Activated CD4-positive, alpha-beta T cell treated with anti-CD3 and anti-CD28 coated beads for 4 hours (primary cell): Measurements from ENCODE around the gene E2F2.

ENCODE experiments used
- DNase-seq, 2 donors: peaks; one replicate each; pipeline ENCODE4 v3.0.0-alpha.2; 2020

Gene E2F2

GRCh38 chr1:23481026-23481597 is 49.9 kb downstream of the E2F2 start:
- no peak for DNase-seq

- no peak for DNase-seq
Observed at GRCh38 chr1:23480187-23481025, 50.6 kb downstream of the E2F2 start.

- no peak for DNase-seq
Observed at GRCh38 chr1:23479666-23479941, 51.4 kb downstream of the E2F2 start.

DNA sequence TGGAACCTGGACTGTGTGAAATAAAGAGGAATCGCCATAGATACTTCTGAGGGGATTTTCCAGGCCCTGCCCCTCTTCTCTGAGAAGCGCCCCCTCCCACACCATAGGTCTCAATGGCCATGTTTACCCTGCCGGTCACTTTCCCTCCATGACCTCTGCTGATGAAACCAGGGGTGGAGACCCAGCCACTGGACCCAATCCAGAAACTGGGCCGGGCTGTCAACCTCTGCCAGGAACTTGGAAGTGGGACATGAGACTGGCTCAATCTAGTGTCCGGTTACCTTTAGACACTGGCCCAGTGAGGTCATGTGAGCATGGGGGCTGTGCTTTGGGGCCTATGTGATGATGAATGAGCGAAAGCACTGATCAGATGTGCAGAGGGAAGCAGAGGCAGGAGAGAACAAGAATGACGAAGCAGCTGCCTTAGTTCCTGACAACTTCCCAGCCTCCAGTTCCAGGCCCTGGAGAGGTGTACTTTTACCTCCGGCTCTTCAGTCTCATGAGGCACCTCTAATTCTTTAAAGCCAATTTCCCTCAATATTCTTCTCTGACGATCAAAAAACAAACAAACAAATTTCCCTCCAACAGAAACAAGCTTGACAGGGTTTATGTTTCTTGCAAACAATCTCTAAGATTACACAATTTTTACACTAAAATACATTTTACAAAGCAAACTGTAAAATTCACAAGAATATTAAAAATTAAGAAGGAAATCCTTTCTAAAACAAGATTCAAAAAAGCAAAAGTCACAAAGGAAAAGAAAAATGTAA is 52.0 kb downstream of the E2F2 start:
- no peak for DNase-seq

DNA sequence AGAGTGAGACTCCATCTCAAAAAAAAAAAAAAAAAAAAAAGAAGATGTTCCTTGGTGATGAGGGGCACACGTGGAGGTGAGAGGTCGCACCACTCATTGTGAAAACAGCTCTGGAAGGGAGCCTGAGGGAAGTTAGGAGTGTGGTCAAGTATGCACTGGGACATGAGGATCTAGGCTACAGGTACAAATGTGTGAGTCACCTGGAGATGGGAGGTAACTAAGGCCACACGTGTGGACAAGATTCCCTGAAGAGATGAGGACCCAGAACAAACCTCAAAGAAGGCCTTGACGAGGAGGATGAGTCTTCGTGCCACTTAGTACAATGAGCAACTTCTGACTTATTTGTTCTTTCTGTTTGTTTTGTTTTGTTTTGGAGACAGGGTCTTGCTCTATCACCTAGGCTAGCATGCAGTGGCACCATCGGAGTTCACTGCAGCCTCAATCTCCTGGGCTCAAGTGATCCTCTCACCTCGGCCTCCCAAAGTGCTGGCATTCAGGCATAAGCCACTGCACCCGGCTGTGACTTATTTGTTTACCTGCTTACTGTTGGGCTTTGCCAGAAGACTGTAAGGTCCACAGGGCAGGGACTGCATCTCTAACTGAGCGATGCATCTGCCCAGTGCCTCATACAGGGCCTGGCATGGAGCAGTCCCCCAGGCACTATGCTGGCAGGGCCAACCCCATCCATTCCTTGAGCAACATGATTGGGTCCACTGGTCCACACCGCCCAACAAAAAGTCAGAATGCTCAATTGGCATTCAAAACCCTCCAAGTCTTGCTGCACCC is 53.5 kb downstream of the E2F2 start:
- no peak for DNase-seq

- DNase-seq, result no peak
Observed at GRCh38 chr1:23475641-23476040, 55.4 kb downstream of the E2F2 start.

DNA sequence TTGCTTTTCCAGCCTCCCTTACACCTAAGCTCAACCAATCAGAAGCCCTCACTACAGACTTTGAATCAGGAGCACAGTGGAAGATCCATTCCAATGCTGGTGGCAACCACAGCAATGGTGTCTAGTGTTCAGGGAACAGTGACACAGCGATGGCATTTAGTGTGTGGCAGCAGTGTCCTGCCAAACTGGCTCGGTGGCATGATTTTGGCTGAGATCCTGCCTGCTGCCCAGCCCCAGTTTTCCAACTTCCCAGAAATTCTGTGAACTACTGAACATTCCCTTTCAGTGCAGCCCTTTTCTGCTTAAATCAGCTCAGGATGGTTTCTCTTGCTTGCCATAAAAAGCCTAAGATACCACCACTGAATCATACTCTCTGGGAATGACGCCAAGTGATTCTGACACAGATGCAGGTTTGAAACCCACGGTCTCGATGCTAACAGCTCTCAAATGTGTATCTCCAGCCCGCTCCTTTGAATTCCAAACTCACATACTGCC is 55.9 kb downstream of the E2F2 start:
- DNase-seq, result no peak

DNA sequence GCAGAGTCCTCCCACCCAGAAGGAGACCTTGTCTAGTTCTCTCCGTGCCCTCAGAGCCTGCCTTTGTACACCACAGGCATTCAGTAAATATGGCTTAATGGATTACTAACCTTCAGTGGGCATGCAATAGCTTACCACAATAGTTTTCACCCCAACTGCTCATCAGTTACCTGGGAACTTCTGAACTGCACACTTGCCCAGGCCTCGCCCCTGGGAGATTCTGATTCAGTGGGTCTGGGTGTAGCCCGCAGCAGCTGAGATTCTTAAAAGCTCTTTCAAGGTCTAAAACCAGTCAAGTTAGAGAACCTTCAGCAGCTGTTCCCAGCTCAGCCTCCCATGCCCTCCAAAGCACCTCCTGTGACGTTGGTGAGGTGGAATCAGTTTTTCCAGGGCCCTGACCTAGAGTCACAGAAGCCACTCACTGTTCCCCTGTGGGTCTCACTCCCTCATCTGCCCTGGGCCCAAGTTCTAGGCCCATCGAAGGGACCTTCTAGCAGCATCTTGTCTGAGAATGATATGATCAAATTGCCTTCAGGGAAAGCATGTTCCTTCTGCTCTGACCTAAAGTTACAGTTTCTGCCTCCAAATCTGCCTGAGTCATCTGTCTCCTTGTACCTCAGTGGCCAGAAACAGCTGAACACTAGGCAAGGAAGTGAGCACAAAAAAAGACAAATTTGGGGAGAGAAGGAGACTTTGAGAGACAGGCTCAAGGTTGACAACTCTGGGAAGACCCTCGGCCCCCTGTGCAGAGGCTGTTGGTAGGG is 57.8 kb downstream of the E2F2 start:
- DNase-seq, result no peak

- DNase-seq, result no peak
Observed at GRCh38 chr1:23472351-23473036, 58.5 kb downstream of the E2F2 start.

DNA sequence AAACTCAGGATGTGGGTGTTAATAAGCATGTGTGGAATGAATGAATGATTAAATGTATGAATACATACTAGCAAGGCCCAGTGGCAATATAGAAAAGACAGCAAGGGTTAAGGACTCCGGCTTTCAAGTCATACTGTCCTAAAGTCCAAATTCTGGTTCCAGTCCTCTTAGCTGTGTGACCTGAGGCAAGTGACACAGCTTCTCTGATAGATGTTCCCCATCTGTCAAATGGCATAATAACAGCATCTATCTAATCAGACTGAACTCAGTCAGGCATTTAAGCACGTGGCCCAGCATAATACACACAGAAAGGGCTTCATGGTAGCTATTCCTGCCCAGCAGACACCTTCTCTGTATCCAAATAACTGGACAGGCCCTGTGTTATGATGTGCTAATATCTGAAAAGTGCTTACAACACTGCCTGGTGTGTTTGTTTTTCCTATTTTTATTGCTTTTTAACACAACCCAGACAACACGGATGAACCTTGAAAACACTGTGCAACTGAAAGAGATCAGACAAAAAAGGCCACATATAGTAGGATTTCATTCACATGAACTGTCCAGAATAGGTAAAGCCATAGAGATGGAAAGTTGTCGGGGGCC is 59.5 kb downstream of the E2F2 start:
- no peak for DNase-seq

- no peak for DNase-seq
Observed at GRCh38 chr1:23470282-23471070, 60.6 kb downstream of the E2F2 start.

- DNase-seq, result no peak
Observed at GRCh38 chr1:23469372-23469982, 61.6 kb downstream of the E2F2 start.

GRCh38 chr1:23466423-23466989 is 64.5 kb downstream of the E2F2 start:
- no peak for DNase-seq

DNA sequence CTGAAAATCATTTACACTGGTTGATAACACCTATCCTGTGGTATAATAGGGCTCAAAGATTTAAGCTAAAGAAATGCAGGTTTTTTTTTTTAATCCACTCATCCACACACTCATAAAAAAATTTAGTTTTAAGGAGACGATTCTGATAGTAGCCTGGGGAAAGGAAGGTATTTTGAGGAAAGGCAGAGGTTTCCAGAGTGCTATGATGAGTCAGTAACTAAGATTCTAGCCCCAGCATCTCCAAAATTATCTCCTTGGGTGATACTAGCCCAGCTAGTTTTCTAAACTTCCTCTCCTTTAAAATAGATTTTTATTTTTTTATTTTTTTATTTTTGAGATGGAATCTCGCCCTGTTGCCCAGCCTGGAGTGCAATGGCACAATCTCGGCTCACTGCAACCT is 67.7 kb downstream of the E2F2 start:
- DNase-seq, result no peak

DNA sequence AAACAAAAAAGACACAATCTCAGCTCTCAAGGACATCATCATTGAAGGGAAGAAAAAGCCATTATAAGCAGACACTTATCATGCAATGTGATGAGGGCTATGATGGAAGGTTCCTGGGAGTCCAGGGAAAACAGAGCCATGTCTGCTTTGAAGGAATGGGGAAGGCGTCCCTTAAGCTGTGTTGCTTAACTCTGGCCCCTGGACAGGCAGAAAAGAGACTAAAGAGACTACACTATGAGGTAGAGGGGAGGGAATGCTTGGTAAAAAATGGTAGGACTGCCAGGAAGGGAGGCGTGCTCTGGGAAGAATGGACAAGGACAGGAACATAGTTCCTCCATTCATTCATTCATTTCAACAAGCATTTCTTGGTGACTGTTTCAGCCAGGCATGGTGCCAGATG is 68.3 kb downstream of the E2F2 start:
- DNase-seq, result no peak

DNA sequence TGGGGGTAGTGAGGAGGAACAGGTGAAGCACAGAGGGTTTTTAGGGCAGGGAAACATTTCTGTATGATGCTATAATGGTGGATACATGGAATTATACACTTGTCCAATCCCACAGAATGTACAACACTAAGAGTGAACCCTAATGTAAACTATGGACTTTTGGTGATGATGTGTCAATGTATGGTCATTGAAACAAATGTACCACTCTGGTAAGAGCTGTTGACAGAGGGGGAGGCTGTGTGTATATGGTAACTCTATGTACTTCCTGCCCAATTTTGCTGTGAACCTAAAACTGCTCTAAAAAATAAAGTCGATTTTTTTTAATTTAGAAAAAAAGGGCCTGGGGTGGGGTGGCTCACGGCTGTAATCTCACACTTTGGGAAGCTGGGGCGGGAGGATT is 70.0 kb downstream of the E2F2 start:
- no peak for DNase-seq

DNA sequence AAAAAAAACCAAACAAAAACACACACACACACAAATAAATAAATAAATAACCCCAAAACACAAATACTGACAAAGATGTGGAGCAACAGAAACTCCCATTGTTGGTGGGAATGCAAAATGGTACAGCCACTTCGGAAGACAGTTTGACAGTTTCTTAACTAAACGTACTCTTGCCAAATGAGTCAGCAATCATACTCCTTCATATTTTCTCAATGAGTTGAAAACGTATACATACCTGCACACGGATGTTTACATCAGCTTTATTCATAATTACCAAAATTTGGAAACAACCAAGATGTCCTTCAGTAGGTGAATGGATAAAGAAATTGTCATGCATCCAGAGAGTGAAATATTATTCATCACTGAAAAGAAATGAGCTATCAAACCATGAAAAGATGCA is 70.5 kb downstream of the E2F2 start:
- DNase-seq, result no peak

GRCh38 chr1:23459338-23459757 is 71.7 kb downstream of the E2F2 start:
- DNase-seq, result no peak
